ENCODE data around the gene ABCC1.

GRCh38 chr16:15988268-15989013 is 39.0 kb downstream of the ABCC1 start:
- TF ChIP-seq POLR2A (IDR thresholded peaks at IDR 0.05): no peak
- no peak for TF ChIP-seq CTCF (IDR thresholded peaks at IDR 0.05 in 4 of 5, conservative IDR thresholded peaks at IDR 0.05 in 1 of 5)
